ENCODE results near the gene NTM. TPM values are rescaled to one million over a fixed set of nuclear protein-coding genes. Genes with fewer than 3 reads are reported as not detected.
A peak's percentile ranks its signal among the peaks of the same experiment; 100 is the strongest.

The NTM gene
- total and polyA plus RNA-seq, 9 donors = 8.5 to 37.1 (median 22.6) TPM

DNA sequence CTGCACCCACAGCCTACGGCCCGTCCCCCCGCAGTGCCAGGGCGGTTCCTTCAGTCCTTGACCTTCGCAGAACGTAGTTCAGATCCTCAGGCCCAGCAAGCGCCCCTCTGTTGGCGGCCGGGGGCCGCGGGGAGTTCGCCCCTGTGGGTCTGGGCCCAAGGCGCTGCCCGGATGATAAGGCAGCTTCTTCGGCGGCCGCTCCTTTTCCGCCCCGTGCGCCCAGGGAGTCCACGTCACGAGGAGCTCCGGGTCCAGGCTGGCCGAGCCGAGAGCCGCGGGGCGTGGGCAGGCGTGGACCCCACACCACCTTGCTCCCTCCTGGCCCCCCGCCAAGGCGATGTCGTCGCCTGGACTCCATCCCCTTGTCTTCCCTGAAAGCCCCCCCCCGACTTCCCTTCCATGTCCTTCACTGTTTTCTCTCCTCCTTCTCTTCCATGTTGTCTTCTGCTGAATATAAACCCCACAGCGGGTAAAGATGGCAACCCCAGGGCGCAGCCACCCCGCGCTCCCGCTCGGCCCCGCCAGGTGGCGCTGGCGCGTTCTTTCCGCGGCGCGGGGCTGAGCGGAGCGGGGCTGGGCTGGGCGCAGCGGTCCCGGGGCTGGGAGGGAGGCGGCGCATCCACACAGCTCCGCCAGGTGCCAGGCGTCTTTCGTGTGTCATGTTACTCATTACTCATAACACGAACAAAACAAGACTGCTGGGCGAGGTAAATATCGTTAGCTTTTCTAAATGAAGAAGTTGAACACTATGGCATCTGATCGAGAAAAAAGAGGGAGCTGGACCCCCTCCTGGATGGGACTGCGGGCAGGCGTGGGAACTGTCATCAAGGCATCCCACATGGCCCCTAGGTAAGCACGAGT is 321.0 kb downstream of the NTM start:
- Histone ChIP-seq H3K36me3 (ENCODE audit: control insufficient read depth, insufficient read depth, low read length) (no peaks in the 10 kb centered on the region), H3K27me3 (ENCODE audit: control insufficient read depth, insufficient read depth, low read length) (peaks cover 36% of the 10 kb centered on the region), H3K4me3 (ENCODE audit: low read length) (no peak overlapping the region), H3K4me1 (ENCODE audit: control insufficient read depth, insufficient read depth, low read length) (peaks cover 13% of the 10 kb centered on the region), H3K27ac (ENCODE audit: low read length) (no peak overlapping the region), H3K9me3 (replicated peaks; ENCODE audit: control insufficient read depth, low read depth, low read length) (no peaks in the 10 kb centered on the region)
- WGBS (ENCODE audit: insufficient coverage) = 47% methylated on average over 58 of the region's 65 CpGs
- no peak for DNase-seq

DNA sequence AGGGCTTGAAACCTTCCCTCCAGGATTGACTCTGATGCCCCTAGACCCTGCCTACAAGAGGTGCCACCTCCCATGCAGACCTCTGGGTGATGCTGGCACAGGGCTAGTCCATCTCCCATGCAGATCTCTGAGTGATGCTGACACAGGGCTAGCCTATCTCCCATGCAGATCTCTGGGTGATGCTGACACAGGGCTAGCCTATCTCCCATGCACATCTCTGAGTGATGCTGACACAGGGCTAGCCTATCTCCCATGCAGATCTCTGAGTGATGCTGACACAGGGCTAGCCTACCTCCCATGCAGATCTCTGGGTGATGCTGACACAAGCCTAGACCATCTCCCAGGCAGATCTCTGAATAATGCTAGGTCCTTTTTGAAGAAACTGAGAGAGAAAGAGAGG is 321.7 kb downstream of the NTM start:
- no peaks in the 10 kb centered on the region for H3K9me3 ChIP-seq (replicated peaks; ENCODE audit: control insufficient read depth, low read depth, low read length)
- H3K27me3 ChIP-seq (ENCODE audit: control insufficient read depth, insufficient read depth, low read length) = peaks cover 35% of the 10 kb centered on the region
- peaks cover 13% of the 10 kb centered on the region for H3K4me1 ChIP-seq (ENCODE audit: control insufficient read depth, insufficient read depth, low read length)
- no peak overlapping the region for H3K27ac ChIP-seq (ENCODE audit: low read length)
- no peak overlapping the region for H3K4me3 ChIP-seq (ENCODE audit: low read length)
- H3K36me3 ChIP-seq (ENCODE audit: control insufficient read depth, insufficient read depth, low read length) = no peaks in the 10 kb centered on the region
- DNase-seq = no peak

DNA sequence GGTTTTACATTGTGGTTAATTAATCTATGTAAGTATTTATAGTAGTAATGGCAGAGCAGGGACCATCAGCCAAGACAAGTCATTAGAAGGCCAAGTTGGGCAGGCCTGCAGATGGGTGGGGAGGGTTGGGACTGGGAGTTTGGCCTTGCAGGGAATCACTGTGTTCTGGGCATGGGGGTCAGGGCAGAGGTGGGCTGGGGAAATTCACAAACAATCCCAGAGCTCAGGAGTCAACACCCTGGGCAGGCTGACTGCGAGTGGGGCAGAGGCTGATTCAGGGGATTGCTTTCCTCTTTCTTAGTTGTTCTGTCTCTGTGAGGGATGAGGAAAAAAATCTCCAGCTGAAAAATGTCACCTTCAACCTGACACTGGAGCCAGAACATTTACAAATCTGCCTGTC is 322.5 kb downstream of the NTM start:
- no peak overlapping the region for H3K4me3 ChIP-seq (ENCODE audit: low read length)
- H3K27me3 ChIP-seq (ENCODE audit: control insufficient read depth, insufficient read depth, low read length) = peaks cover 35% of the 10 kb centered on the region
- no peak for DNase-seq
- H3K4me1 ChIP-seq (ENCODE audit: control insufficient read depth, insufficient read depth, low read length) = peaks cover 13% of the 10 kb centered on the region
- no peaks in the 10 kb centered on the region for H3K9me3 ChIP-seq (replicated peaks; ENCODE audit: control insufficient read depth, low read depth, low read length)
- no CpG with 5 or more reads among the region's 1 CpG for WGBS (ENCODE audit: insufficient coverage)
- no peaks in the 10 kb centered on the region for H3K36me3 ChIP-seq (ENCODE audit: control insufficient read depth, insufficient read depth, low read length)
- no peak overlapping the region for H3K27ac ChIP-seq (ENCODE audit: low read length)

DNA sequence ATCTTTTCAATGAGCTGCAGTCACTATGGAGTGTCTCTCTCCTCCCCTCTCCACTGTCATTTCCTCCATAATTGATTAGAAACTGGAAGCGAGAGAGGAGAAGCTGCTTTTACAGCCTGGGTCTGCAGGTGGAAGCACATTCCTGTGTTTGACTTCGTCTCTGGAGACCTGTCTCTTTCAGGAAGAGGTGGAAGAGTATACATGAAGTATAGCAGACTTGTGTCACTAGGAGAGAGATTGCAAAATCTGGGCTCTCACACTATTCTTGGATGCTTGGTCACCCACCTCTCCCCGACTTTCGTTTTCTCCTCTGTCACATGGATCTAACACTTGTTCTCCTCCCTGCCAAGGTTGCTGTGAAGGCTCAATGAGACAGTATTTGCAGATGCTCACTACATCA is 323.3 kb downstream of the NTM start:
- peaks cover 35% of the 10 kb centered on the region for H3K27me3 ChIP-seq (ENCODE audit: control insufficient read depth, insufficient read depth, low read length)
- H3K27ac ChIP-seq (ENCODE audit: low read length) = no peak overlapping the region
- H3K9me3 ChIP-seq (replicated peaks; ENCODE audit: control insufficient read depth, low read depth, low read length) = no peaks in the 10 kb centered on the region
- no peak for DNase-seq
- H3K4me3 ChIP-seq (ENCODE audit: low read length) = no peak overlapping the region
- H3K4me1 ChIP-seq (ENCODE audit: control insufficient read depth, insufficient read depth, low read length) = peaks cover 6% of the 10 kb centered on the region
- H3K36me3 ChIP-seq (ENCODE audit: control insufficient read depth, insufficient read depth, low read length) = no peaks in the 10 kb centered on the region
- 50% methylated on average over 1 of the region's 4 CpGs for WGBS (ENCODE audit: insufficient coverage)

DNA sequence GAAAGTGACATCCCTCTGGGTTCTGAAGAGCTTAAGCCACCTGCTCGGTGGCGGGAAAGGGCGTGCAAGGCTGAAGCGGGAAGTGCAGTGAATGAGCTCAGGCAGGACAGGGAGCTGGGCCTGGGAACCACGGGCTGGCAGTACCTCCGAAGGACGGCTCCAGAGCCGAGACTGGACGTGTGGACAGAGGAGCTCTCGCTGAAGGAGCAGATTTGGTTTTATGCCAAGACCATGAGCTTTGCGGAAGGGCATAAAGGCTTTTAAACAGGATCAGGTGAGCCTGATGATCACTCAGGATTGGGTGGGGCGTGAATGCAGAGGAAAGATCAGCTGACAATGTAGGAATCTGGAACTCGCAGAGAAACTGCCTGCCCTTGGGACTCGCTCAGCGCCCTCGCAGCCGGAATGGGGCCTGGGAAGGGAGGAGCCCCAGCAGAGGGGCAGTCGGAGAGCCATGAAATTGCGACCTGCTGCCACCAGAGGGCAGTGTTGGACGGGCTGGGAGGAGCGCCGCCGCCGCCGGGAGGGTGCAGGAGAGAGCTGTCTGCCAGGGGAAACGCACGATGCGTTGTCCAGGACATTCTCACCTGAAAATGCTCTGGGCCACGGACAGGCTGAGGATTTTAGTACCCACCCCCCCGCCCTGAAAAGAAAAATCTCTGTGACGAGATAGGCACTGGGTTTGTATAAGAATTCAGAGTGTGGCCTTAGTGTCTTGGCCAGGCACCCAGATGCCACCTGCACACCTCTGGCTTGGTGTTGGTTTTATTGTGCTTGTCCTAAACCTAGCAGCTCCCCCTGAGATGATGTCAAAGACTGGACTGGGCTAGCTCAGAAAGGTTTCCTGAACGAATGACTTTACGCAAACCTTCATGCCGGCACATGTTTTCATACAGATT is 324.4 kb downstream of the NTM start:
- H3K27ac ChIP-seq (ENCODE audit: low read length) = no peak overlapping the region
- WGBS (ENCODE audit: insufficient coverage) = 23% methylated on average over 28 of the region's 34 CpGs
- peak; percentile 86 for DNase-seq
- no peaks in the 10 kb centered on the region for H3K36me3 ChIP-seq (ENCODE audit: control insufficient read depth, insufficient read depth, low read length)
- peaks cover 6% of the 10 kb centered on the region for H3K4me1 ChIP-seq (ENCODE audit: control insufficient read depth, insufficient read depth, low read length)
- peaks cover 29% of the 10 kb centered on the region for H3K27me3 ChIP-seq (ENCODE audit: control insufficient read depth, insufficient read depth, low read length)
- H3K9me3 ChIP-seq (replicated peaks; ENCODE audit: control insufficient read depth, low read depth, low read length) = no peaks in the 10 kb centered on the region
- H3K4me3 ChIP-seq (ENCODE audit: low read length) = no peak overlapping the region

DNA sequence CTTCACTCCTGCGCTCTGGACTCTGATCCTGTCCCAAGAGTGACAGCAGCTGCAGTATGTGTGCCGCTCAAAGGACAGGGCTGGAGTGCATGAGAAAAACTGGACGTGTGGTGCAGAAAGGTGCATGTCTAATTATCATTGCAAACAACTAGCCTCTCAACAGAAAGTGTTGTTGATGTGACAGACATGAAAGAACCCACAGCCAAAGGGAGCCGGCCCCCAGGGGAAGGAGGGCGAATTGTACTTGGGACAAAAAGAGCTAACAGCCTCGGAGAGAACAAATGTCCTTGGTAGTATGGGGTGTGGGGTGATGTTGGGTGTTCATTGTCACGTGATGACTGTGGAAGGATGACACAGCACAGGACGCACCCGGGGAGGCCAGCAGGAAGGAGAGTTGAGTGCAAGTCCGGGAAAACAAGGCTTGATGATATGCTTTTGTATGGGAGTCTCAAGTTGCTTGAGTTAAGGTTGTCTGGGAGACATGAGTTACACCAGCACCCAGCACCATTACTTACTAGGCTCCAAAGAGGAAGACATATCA is 325.5 kb downstream of the NTM start:
- WGBS (ENCODE audit: insufficient coverage) = 55% methylated on average over 4 of the region's 10 CpGs
- DNase-seq = no peak
- H3K4me3 ChIP-seq (ENCODE audit: low read length) = no peak overlapping the region
- peaks cover 28% of the 10 kb centered on the region for H3K27me3 ChIP-seq (ENCODE audit: control insufficient read depth, insufficient read depth, low read length)
- H3K9me3 ChIP-seq (replicated peaks; ENCODE audit: control insufficient read depth, low read depth, low read length) = no peaks in the 10 kb centered on the region
- H3K4me1 ChIP-seq (ENCODE audit: control insufficient read depth, insufficient read depth, low read length) = peaks cover 6% of the 10 kb centered on the region
- no peak overlapping the region for H3K27ac ChIP-seq (ENCODE audit: low read length)
- H3K36me3 ChIP-seq (ENCODE audit: control insufficient read depth, insufficient read depth, low read length) = no peaks in the 10 kb centered on the region

DNA sequence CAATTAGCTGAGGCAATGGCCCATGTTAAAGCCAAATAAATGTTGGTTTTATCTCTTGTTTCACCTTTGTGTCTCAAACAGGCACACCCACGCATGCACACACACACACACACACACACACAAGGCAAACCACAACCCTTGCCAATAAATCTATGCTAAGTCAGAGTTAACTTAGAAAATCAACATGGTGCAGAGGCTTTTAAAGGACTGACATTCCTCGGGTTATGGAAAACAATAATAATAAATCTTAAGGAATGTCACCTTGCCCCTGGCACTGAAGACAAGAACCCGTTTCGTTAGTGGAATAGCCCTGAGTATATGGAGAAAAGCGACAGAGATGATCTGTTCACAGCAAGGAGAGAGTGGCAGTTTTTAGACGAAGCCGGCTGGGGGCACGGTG is 326.3 kb downstream of the NTM start:
- WGBS (ENCODE audit: insufficient coverage) = 80% methylated on average over 1 of the region's 8 CpGs
- no peak overlapping the region for H3K4me3 ChIP-seq (ENCODE audit: low read length)
- peaks cover 28% of the 10 kb centered on the region for H3K27me3 ChIP-seq (ENCODE audit: control insufficient read depth, insufficient read depth, low read length)
- H3K27ac ChIP-seq (ENCODE audit: low read length) = no peak overlapping the region
- H3K36me3 ChIP-seq (ENCODE audit: control insufficient read depth, insufficient read depth, low read length) = no peaks in the 10 kb centered on the region
- peaks cover 6% of the 10 kb centered on the region for H3K4me1 ChIP-seq (ENCODE audit: control insufficient read depth, insufficient read depth, low read length)
- no peak for DNase-seq
- H3K9me3 ChIP-seq (replicated peaks; ENCODE audit: control insufficient read depth, low read depth, low read length) = no peaks in the 10 kb centered on the region

DNA sequence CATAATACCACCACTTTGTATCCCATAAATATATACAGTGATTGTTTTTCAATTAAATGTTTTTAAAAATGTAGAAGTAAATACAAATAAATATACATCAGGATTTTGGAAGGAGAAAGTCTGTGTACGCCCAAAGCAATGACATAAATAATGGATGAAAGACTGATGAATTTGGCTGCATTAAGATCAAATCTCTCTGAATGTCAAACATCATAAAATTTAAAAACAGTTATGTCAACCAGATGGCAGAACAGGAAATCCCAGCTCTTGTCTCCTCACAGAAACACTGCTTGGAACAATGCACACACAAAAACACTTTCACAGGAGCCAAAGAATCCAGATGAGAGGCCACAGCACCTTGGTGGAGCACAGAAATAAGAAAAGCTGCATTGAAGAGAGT is 332.9 kb downstream of the NTM start:
- no CpG with 5 or more reads among the region's 1 CpG for WGBS (ENCODE audit: insufficient coverage)
- Histone ChIP-seq H3K9me3 (replicated peaks; ENCODE audit: control insufficient read depth, low read depth, low read length) (peaks cover 5% of the 10 kb centered on the region), H3K4me1 (ENCODE audit: control insufficient read depth, insufficient read depth, low read length) (no peaks in the 10 kb centered on the region), H3K27me3 (ENCODE audit: control insufficient read depth, insufficient read depth, low read length) (no peaks in the 10 kb centered on the region), H3K27ac (ENCODE audit: low read length) (no peak overlapping the region), H3K36me3 (ENCODE audit: control insufficient read depth, insufficient read depth, low read length) (no peaks in the 10 kb centered on the region), H3K4me3 (ENCODE audit: low read length) (no peak overlapping the region)
- DNase-seq = no peak

DNA sequence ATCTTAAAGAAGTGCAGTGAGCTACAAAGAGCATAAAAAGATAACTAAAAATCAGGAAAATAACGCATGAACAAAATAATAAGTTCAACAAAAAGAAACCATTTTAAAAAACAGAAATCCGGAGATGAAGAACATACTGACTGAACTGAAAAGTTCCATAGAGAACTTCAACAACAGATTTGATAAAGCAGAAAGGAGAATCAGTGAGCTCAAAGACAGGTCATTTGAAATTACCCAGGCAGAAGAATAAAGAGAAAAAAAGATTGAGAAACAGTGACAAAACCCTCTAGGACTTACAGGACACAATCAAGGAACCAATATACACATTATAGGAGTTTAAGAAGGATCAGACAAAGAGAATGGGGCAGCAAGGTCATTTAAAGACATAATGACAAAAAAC is 334.3 kb downstream of the NTM start:
- H3K4me3 ChIP-seq (ENCODE audit: low read length) = no peak overlapping the region
- no peaks in the 10 kb centered on the region for H3K36me3 ChIP-seq (ENCODE audit: control insufficient read depth, insufficient read depth, low read length)
- H3K27ac ChIP-seq (ENCODE audit: low read length) = no peak overlapping the region
- WGBS (ENCODE audit: insufficient coverage) = no CpG with 5 or more reads among the region's 2 CpGs
- peaks cover 5% of the 10 kb centered on the region for H3K9me3 ChIP-seq (replicated peaks; ENCODE audit: control insufficient read depth, low read depth, low read length)
- H3K4me1 ChIP-seq (ENCODE audit: control insufficient read depth, insufficient read depth, low read length) = no peaks in the 10 kb centered on the region
- H3K27me3 ChIP-seq (ENCODE audit: control insufficient read depth, insufficient read depth, low read length) = no peaks in the 10 kb centered on the region
- no peak for DNase-seq

DNA sequence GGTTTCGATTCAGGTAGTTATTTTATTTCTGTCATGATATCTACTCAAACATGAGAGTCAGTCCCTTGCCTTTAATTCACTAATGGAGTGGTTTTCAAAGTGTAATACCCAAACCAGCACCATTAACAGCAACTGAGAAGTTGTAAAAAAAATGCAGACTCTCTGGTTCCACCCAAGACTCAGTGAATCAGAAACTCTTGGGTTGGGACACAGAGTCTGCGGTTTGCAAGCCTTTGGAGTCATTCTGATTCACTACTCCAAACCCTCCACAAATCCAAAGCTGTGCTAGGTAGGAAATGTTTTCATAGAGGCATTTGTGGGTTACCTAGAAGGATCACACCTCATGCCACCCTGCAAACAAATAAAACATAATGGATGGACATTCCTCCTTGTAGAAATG is 340.1 kb downstream of the NTM start:
- Histone ChIP-seq H3K4me1 (ENCODE audit: control insufficient read depth, insufficient read depth, low read length) (no peaks in the 10 kb centered on the region), H3K9me3 (replicated peaks; ENCODE audit: control insufficient read depth, low read depth, low read length) (peaks cover 4% of the 10 kb centered on the region), H3K27ac (ENCODE audit: low read length) (no peak overlapping the region), H3K36me3 (ENCODE audit: control insufficient read depth, insufficient read depth, low read length) (no peaks in the 10 kb centered on the region), H3K27me3 (ENCODE audit: control insufficient read depth, insufficient read depth, low read length) (peaks cover 2% of the 10 kb centered on the region), H3K4me3 (ENCODE audit: low read length) (no peak overlapping the region)
- no peak for DNase-seq
- no CpG with 5 or more reads among the region's 2 CpGs for WGBS (ENCODE audit: insufficient coverage)

All from muscle of leg (tissue), 11 donors.